Uterus (tissue), 4 donors: ENCODE results near the gene WSCD2. TPM values are rescaled to one million over a fixed set of nuclear protein-coding genes. Genes with fewer than 3 reads are reported as not detected.

Source experiments
- DNase-seq, 2 donors: peaks; one replicate each; pipeline ENCODE4 v3.0.0-alpha.2; 2019 to 2020
- H3K27ac ChIP-seq, 2 donors: fragments of 200-600 bp; sonication (generic); 1 replicate in 1 of 2; 2 replicates in 1 of 2; pipeline ENCODE4 v1.5.1; 2016 to 2018
- H3K27me3 ChIP-seq, 2 donors: fragments of 200-600 bp; sonication (generic); one replicate each; pipeline ENCODE4 v1.5.1; 2018 to 2019; ENCODE audit warnings: control low read depth in 1 of 2
- H3K36me3 ChIP-seq, 2 donors: fragments of 200-600 bp; sonication (generic); one replicate each; pipeline ENCODE4 v1.5.1; 2019; ENCODE audit warnings: control low read depth in 1 of 2
- H3K4me1 ChIP-seq, 2 donors: fragments of 200-600 bp; sonication (generic); one replicate each; pipeline ENCODE4 v1.5.1; 2018 to 2019; ENCODE audit warnings: control low read depth in 1 of 2
- H3K4me3 ChIP-seq, 2 donors: fragments of 200-600 bp; sonication (generic); 1 replicate in 1 of 2; 2 replicates in 1 of 2; pipeline ENCODE4 v1.5.1; 2018 to 2019; ENCODE audit warnings: mild to moderate bottlenecking in 1 of 2
- H3K9me3 ChIP-seq, 2 donors: fragments of 200-600 bp; sonication (generic); one replicate each; pipeline ENCODE4 v1.5.1; 2019; ENCODE audit warnings: control low read depth in 1 of 2
- CTCF ChIP-seq, 4 experiments: fragments of 200-600 bp in 2 of 4; fragments of 450-650 bp in 2 of 4; sonication (generic) in 2 of 4; IDR thresholded peaks; one replicate each; pipeline ENCODE4 v1.5.1; 2016 to 2019; ENCODE audit warnings: antibody characterized with exemption in 4 of 4, mild to moderate bottlenecking in 2 of 4, moderate library complexity in 1 of 4
- POLR2A ChIP-seq, 2 donors: fragments of 450-650 bp; IDR thresholded peaks; one replicate each; pipeline ENCODE4 v1.6.1; 2016; ENCODE audit warnings: antibody characterized with exemption in 2 of 2, mild to moderate bottlenecking in 1 of 2, moderate library complexity in 1 of 2
- intact Hi-C: fragments of 100-400 bp; cut with DNase I; formaldehyde crosslinking; loops from one replicate; pipeline ENCODE4 v1.15.1; 2023; ENCODE audit warnings: low total_unique reads
- total RNA-seq, 4 donors: library from RNA; depleted of rRNA in 3 of 4; stranded (reverse); fragments of >200 nt in 3 of 4; gene quantifications; one replicate each; pipeline versions ENCODE4 v1.1.0 to v1.2.4, GENCODE V29; 2014 to 2023
- donor health status: DM: yes; HTN: yes; CAD: no.

WSCD2 gene
- total RNA-seq, 4 donors from 2014 or later, result 3.3 to 65.3 (median 17.2) TPM

GRCh38 chr12:108102363-108102762 is 26.7 kb upstream of the WSCD2 start:
- Histone ChIP-seq H3K4me1 (no peaks in the 10 kb centered on the region), H3K9me3 (no peaks in the 10 kb centered on the region), H3K4me3 (no peak overlapping the region), H3K27ac (no peak overlapping the region), H3K27me3 (no peaks in the 10 kb centered on the region), H3K36me3 (no peaks in the 10 kb centered on the region)
- TF ChIP-seq CTCF (IDR thresholded peaks at IDR 0.05) (no peak), POLR2A (IDR thresholded peaks at IDR 0.05) (no peak)
- intact Hi-C loops, result no loop called here
- DNase-seq, result no peak

- DNase-seq, result no peak
- Histone ChIP-seq H3K27ac (no peak overlapping the region), H3K4me1 (no peaks in the 10 kb centered on the region), H3K9me3 (no peaks in the 10 kb centered on the region), H3K36me3 (no peaks in the 10 kb centered on the region), H3K4me3 (no peak overlapping the region), H3K27me3 (no peaks in the 10 kb centered on the region)
- intact Hi-C loops, result no loop called here
- no peak for TF ChIP-seq CTCF (IDR thresholded peaks at IDR 0.05)
- TF ChIP-seq POLR2A (IDR thresholded peaks at IDR 0.05), result no peak
Observed at GRCh38 chr12:108103087-108103486, 26.0 kb upstream of the WSCD2 start.

GRCh38 chr12:108103517-108103916 is 25.6 kb upstream of the WSCD2 start:
- Histone ChIP-seq H3K27me3 (no peaks in the 10 kb centered on the region), H3K36me3 (no peaks in the 10 kb centered on the region), H3K4me3 (no peak overlapping the region), H3K4me1 (no peaks in the 10 kb centered on the region), H3K9me3 (no peaks in the 10 kb centered on the region), H3K27ac (no peak overlapping the region)
- TF ChIP-seq POLR2A (IDR thresholded peaks at IDR 0.05), result no peak
- DNase-seq, result no peak
- intact Hi-C loops, result no loop called here

- Histone ChIP-seq H3K4me1 (no peaks in the 10 kb centered on the region), H3K9me3 (no peaks in the 10 kb centered on the region), H3K4me3 (no peak overlapping the region), H3K27me3 (no peaks in the 10 kb centered on the region), H3K36me3 (no peaks in the 10 kb centered on the region), H3K27ac (no peak overlapping the region)
- intact Hi-C loops, result no loop called here
- DNase-seq, result no peak
- TF ChIP-seq POLR2A (IDR thresholded peaks at IDR 0.05), result no peak
- TF ChIP-seq CTCF (IDR thresholded peaks at IDR 0.05), result no peak
Observed at GRCh38 chr12:108104657-108105056, 24.4 kb upstream of the WSCD2 start.

GRCh38 chr12:108106599-108106998 is 22.5 kb upstream of the WSCD2 start:
- no peaks in the 10 kb centered on the region for H3K9me3 ChIP-seq
- DNase-seq, result no peak
- H3K4me1 ChIP-seq, result no peaks in the 10 kb centered on the region
- intact Hi-C loops, result no loop called here
- no peak overlapping the region for H3K4me3 ChIP-seq
- H3K27ac ChIP-seq, result no peak overlapping the region
- no peaks in the 10 kb centered on the region for H3K36me3 ChIP-seq
- no peaks in the 10 kb centered on the region for H3K27me3 ChIP-seq
- TF ChIP-seq CTCF (IDR thresholded peaks at IDR 0.05) (no peak), POLR2A (IDR thresholded peaks at IDR 0.05) (no peak)

GRCh38 chr12:108107293-108107692 is 21.8 kb upstream of the WSCD2 start:
- no peaks in the 10 kb centered on the region for H3K9me3 ChIP-seq
- H3K27me3 ChIP-seq, result no peaks in the 10 kb centered on the region
- TF ChIP-seq CTCF (IDR thresholded peaks at IDR 0.05) (no peak), POLR2A (IDR thresholded peaks at IDR 0.05) (no peak)
- H3K4me3 ChIP-seq, result no peak overlapping the region
- H3K4me1 ChIP-seq, result no peaks in the 10 kb centered on the region
- DNase-seq, result no peak
- no peaks in the 10 kb centered on the region for H3K36me3 ChIP-seq
- no peak overlapping the region for H3K27ac ChIP-seq
- intact Hi-C loops, result no loop called here
